NOMO-1 treated with dmso at 0.1 percent for 144 hours (cell line): ENCODE measurements around the gene GULP1.
"Not testable (repeated sequence)": the region's sequence is repeated elsewhere in the genome, so short reads cannot be mapped to it uniquely, and the experiment has no call there.

ENCODE experiments used
- DNase-seq: peaks from one replicate; lab custom pipeline; 2025; ENCODE audit not compliant: unreplicated experiment; lab: John Stamatoyannopoulos, UW

The GULP1 gene

DNA sequence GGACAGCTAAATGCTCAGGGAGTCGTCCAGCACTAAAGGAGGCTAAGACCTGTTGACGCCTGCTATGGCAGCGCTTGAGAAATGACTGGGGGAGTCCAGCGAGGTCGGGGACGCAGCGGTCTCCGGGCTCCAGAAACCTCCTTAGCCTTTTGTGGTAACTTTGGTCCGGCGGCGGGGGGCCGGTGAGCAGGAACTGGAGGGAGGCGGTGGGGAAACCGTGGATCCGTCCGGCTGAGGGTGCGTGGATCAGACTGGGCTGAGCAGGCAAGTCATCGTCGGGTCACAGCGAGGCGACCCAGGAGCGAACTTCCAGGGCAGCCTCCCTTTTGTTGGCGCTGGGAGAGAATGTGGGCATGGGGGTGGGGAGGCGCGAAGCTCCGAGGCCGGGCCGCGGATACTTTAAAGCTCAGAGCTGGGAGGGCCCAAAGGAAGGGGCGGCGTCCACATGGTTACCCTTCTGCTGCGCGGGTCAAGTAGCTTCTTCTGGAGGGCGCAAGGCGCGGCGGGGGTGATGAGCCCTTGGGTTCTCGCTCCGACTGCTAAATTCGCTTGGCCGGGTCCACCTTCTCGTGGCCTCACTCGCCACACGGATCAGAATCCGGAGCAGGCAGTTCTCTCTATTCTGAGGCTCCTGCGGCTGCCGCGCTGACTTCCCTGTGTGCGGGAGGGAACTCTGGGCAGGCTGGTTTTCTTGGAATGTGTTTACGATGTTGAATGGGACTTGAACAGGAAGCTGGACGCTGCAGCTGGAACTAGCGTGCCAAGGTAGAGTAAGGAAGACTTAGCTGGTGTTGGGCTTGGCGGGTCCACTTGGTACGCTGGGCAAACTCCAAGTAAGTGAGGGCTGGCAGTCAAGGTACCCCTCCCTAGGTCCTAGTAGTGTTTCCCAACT lies 920 bp downstream of the GULP1 start:
- no peak for DNase-seq

GRCh38 chr2:188293601-188294351 lies 2.1 kb downstream of the GULP1 start:
- no peak for DNase-seq

DNA sequence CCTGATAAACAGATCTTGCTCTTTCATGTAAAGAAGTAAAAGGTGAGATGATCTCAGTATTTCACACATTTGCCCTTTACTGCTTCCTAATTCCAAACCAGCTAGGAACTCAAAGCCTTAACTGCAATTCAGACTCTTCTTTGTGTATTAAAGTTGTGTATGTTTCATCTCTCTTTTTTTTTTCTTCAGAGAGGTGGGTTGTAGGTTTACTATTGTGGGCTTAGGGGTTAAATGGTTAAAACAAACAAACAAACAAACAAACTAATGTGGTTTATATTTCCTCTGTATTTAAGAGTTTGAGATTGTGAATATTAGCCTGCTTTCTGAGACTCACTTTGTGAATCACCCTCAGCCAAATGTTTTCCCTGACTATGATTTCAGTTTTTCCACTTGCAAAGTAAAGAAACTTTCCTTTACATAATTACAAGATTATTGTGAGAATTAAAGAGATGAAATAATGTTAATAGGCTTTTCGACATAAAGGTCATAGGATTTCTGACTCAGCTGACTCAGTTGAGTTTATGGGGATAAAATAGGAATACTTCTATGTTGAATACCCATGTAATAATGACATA lies 2.8 kb downstream of the GULP1 start:
- DNase-seq, result no peak

DNA sequence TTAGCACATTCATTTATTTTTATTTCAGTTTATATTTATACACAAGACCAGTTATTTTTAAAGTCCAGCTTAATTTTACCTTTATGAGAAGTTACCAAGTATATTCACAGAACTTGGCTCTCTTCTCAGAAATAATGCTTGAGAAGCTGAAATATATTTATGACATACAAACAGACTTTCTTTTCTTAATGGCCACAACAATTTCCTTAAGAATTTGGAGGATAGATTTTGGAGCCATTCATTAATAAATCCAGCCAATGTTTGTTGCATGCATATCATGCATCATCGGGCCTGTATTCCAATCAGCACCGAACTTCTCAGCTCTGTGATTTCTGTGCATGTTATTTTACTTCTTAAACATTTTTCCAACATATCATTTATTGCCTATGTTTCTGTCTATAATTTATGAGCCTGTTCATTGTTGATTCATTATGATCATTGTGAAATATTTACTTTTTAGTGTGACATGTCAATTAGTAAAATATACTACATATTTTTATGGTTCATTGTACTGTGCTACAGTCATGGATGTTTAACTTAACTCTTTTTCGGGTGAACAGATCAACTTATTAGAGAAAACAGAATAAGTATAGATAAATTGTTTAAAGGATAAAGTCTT lies 3.5 kb downstream of the GULP1 start:
- DNase-seq, result no peak

DNA sequence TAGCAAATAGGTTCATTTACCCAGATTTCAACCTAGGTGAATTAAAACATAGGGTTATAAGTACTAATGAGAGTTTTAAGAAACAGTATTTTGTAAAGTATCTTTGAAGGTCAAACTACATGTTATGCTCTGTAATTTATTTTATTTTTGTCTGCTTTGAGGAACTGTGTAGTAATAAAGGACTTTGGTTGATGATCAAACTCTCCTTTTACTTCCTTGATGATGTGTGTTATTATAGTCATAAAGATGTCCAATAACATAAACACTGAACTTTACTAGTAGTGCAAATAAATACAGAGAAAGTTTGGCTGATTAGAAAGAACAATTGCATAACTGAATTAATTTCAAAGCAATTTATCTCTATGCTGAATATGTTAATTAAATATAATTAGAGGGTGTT lies 6.3 kb downstream of the GULP1 start:
- DNase-seq, result no peak

GRCh38 chr2:188298937-188299371 lies 7.3 kb downstream of the GULP1 start:
- not testable (repeated sequence) for DNase-seq

DNA sequence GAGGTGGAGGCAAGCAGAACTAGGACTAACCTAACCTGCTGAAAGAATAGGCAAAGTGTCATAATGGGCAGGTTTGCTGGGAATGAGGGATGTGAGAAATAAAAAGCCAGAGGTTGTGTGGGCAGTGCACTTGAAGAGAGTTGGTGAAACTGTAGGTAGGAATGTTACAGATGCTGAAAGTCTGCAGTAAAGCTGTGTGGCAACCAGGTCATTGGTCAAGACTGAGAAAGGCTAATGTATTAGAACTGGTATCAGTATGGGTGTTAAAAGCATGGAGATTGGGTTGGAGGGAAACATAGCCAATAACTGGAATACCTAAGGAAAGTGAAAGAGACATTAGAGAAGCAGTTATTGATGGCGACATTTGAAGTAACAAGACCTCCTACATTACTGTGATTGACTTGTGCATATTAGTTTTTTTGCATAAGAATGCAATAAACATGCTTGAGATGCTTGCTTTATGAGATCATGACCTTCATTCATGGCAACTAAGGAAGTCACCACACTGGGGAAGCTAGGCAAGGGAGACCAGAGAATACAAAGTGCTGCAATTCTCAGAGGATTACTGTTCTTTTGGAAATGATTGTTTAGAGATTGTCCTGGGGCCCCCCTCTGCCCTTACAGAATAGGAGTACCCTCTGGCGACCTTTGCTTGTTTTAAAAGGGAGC lies 11.8 kb downstream of the GULP1 start:
- no peak for DNase-seq

DNA sequence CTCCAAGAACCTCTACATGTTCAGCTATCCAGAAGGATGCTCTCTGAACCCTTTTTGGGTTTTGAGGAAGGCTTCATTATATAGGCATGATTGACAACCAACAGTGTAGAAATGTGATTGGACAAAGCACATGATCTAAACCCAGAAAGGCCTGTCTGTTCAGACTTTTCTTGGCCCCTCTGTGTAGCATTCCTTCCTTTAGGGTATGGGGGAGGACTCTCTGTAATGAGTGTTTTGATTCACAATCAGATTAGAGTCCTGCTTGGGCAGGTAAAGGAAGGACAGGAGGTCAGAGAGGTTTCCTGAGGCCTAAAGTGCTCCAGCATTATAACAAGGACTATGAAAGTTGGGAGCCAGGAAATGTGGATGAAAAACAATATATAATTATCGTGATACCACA lies 13.6 kb downstream of the GULP1 start:
- DNase-seq, result no peak

DNA sequence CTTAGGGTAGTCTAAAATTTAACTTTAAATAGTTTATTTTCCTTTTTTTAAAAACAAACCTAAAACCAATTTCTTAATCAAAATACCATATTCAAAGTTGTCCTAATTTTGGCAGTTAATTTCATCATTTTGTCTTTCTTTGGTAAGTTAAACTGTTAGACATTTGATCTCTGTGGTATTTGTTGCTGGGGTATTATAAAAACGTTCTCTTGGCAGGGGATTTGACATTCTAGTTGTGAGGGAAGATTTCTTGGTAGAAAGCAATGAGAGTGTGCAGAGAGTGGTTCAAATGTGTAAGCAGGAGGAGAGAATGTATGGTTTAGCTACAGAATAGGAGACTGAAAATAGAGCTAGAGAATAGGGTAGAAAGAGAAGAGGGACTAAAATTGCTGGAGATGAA lies 14.6 kb downstream of the GULP1 start:
- no peak for DNase-seq

DNA sequence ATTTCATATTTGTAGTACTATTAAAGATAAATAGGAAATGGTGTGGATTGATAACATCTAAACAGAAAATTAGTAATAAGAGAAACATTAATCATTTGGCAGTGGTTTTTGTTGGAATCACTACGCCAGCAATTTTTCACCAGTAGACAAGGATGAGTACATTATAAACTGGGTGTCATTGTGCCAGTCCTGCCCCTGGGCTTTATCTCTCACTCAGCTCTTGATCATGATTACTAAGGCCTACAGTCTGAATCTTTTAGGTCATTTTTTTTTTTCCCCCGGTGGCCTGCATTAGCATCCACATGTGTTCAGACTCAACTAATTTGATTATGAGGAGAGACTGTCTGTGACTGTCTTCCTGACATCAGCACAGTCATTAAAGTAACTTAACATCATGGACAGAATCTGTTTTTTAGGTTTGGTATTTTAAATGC lies 16.2 kb downstream of the GULP1 start:
- DNase-seq, result no peak

- no peak for DNase-seq
These were observed 16.8 kb downstream of the GULP1 start for GRCh38 chr2:188308483-188308882.

DNA sequence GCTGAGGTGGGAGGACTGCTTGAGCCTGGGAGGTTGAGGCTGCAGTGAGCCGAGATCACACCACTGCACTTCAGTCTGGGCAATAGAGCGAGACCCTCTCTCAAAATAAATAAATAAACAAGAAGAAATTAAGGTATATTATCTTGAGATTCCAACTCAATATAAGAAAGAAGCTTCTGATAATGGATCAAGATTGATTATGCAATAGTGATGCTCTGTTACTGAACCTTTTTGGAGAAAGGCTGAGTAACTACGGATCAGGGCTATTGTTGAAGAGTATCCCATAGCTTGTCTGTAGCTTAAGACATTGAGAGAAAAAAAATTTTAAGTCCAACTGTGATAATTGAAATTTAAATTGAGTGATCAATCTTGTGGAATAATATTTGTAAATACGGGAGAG lies 17.7 kb downstream of the GULP1 start:
- no peak for DNase-seq

DNA sequence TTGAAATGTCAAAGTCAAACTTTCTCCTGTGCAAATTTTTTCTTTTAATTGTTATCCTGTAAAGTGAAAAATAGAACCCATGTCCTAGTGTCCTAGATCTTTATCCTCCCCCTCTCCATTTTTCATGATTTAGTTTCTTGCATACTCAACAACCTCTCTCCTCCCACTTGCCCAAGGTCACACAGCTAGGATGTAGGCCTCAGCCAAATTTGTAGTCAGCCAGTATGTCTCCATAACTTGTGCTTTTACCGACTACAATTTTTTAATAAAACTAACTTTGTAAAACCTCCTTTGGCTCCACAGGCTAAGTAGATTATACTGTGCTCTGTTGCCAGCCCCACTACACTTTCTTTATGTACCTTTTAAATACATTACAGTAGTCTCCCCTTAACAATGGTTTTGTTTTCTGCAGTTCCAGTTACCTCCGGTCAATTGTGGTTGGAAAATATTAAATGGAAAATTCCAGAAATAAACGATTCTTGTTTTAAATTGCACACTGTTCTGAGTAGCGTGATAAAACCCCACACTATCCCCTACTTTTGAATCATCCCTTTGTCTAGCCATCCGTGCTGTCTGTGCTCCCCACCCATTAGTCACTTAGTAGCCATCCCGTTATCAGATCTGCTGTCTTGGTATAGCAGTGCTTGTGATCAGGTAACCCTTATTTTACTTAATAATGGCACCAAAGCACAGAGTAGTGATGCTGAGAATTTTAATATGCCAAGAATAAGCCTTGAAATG lies 22.8 kb downstream of the GULP1 start:
- DNase-seq, result no peak

GRCh38 chr2:188315750-188316149 lies 24.1 kb downstream of the GULP1 start:
- no peak for DNase-seq

DNA sequence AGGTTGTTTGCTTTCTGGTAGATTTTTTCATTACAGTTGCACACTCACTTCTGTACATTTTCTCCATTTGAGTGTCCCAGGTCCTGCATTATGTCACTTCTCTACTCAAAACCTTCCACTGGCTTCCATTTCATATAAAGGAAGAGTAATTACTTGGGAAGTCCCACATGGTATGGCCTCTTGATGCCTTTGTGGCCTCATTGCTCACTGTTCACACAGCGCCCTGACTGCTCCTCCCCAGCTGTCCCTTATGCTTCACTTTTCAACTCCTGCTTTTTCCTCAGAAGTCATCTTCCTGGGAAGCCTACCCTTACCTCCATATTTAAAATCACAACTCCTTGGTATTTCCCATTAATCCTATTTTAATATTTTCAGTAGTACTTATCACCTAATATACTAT lies 24.7 kb downstream of the GULP1 start:
- DNase-seq, result no peak

GRCh38 chr2:188316791-188317423 lies 25.2 kb downstream of the GULP1 start:
- DNase-seq, result no peak

DNA sequence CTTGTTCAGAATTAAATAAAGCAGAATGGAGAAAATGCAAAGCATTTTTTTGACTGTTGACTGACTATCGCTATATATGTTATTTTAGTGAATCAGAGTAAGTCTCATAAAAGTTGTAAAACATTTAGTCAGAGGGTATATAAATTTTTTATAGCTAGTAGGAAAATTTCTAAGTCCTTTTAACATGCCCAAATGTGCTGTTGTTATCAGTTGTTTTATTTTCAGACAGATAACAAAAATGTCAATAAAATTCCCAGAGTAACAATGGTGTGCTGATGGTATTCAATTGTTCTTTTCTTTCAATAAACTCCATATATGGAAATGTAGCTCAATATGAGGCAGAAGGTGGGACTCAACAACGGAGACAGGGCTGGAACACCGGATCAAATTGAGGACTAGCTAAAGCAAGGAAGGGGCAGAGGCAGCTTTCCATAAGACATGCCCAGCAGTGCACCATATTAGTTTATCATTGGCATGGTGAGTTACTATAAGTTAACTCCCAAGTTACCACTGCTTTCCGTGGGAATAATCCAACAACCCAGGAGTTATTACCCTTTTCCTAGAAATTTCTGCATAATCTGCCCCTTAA lies 26.6 kb downstream of the GULP1 start:
- DNase-seq, result no peak

DNA sequence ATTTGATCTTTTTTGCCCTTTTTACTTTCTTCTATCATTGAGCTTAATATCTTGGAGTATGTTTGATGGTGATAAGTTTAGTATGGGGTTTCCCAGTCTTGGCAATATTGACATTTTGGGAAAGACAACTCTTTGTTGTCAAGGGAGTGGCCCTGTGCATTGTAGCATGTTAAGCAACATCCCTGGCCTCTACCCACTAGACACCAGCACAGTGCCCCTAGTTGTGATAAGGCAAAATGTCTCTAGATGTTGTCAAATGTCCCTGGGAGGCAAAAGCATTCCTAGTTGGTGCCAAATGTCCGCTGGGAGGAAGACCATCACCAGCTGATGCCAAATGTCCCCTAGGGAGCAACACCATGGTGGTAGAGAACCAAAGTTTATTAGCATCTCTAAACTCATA lies 28.2 kb downstream of the GULP1 start:
- no peak for DNase-seq

DNA sequence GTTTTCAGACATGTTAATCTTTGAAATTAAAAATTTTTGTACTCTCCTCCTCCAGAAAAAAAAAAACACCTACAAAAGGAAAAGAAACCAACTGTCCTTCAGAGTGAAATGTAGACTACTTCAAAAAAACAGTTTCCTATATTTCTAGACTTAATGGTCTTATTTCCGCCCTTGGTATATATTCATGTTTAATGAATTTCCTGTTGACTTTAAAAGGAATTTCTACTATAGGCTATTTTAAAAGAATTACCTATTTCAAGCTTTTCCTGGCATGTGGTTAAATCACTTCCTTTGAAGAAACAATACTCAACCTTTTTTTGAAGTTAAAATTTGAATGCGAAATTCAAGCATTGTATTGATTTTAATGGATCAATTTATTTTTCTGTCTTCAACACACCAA lies 29.2 kb downstream of the GULP1 start:
- no peak for DNase-seq
